ENCODE results near the gene ELAC1.

- TF ChIP-seq, protein P1, sequence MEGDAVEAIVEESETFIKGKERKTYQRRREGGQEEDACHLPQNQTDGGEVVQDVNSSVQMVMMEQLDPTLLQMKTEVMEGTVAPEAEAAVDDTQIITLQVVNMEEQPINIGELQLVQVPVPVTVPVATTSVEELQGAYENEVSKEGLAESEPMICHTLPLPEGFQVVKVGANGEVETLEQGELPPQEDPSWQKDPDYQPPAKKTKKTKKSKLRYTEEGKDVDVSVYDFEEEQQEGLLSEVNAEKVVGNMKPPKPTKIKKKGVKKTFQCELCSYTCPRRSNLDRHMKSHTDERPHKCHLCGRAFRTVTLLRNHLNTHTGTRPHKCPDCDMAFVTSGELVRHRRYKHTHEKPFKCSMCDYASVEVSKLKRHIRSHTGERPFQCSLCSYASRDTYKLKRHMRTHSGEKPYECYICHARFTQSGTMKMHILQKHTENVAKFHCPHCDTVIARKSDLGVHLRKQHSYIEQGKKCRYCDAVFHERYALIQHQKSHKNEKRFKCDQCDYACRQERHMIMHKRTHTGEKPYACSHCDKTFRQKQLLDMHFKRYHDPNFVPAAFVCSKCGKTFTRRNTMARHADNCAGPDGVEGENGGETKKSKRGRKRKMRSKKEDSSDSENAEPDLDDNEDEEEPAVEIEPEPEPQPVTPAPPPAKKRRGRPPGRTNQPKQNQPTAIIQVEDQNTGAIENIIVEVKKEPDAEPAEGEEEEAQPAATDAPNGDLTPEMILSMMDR (IDR thresholded peaks at IDR 0.05; ENCODE audit: insufficient read depth, low read length, poor library complexity, severe bottlenecking), result no peak
- TF ChIP-seq EZH2phosphoT487 (conservative IDR thresholded peaks at IDR 0.05; ENCODE audit: low read length), result no peak
These were observed 5.7 kb downstream of the ELAC1 start for GRCh38 chr18:50973367-50974126.

Data from SU-DHL-6 (cell line).